B cell (primary cell): ENCODE data around the gene CACNA2D1. TPM values are rescaled to one million over a fixed set of nuclear protein-coding genes. Genes with fewer than 3 reads are reported as not detected.

ENCODE experiments used
- ATAC-seq: fragments of 200-7000 bp; cut with Tn5 transposase; one replicate; pipeline ENCODE4 v1.10.0; 2021; ENCODE audit warnings: low read depth, mild to moderate bottlenecking, moderate number of reproducible peaks, moderate library complexity
- CTCF ChIA-PET: fragments of 350-600 bp; sonication (Branson Sonifier 250); formaldehyde crosslinking; loops from one replicate; lab custom pipeline; 2021; ENCODE audit warnings: antibody characterized with exemption, inconsistent platforms; lab: Charles Lee
- POLR2A ChIA-PET: fragments of 350-600 bp; sonication (Branson Sonifier 250); formaldehyde crosslinking; loops from one replicate; lab custom pipeline; 2021; ENCODE audit warnings: antibody characterized with exemption; lab: Charles Lee
- DNase-seq: peaks from one replicate; pipeline ENCODE4 v3.0.0; 2013
- H2AFZ ChIP-seq: 2 replicates; pipeline ENCODE4 v1.6.1; 2012; ENCODE audit warnings: mild to moderate bottlenecking, low read depth, low read length; ENCODE audit not compliant: insufficient read depth, poor library complexity, severe bottlenecking
- H3K27ac ChIP-seq, 2 donors: 1 replicate in 1 of 2; 2 replicates in 1 of 2; pipeline ENCODE4 v1.5.1; 2012 to 2013; ENCODE audit warnings: low read length in 2 of 2, mild to moderate bottlenecking in 2 of 2, moderate library complexity in 1 of 2
- H3K27me3 ChIP-seq, 4 experiments: fragments of 200-600 bp in 1 of 4; sonication (generic) in 1 of 4; replicated peaks in 1 of 4; 1 replicate in 2 of 4; 2 replicates in 2 of 4; pipeline versions ENCODE4 v1.6.1 to v1.7.0; 2013 to 2016; ENCODE audit warnings: low read length in 3 of 4, mild to moderate bottlenecking in 2 of 4, mixed read lengths in 1 of 4, moderate library complexity in 1 of 4; ENCODE audit not compliant: insufficient read depth in 4 of 4, control insufficient read depth in 3 of 4; ENCODE audit errors: control extremely low read depth in 1 of 4
- H3K36me3 ChIP-seq, 2 experiments: replicated peaks in 1 of 2; 1 replicate in 1 of 2; 2 replicates in 1 of 2; pipeline versions ENCODE4 v1.6.1 to v1.7.1; 2013; ENCODE audit warnings: low read length in 1 of 2; ENCODE audit not compliant: insufficient read depth in 2 of 2, control insufficient read depth in 1 of 2; ENCODE audit errors: control extremely low read depth in 1 of 2, extremely low read depth in 1 of 2
- H3K4me1 ChIP-seq, 2 donors: fragments of 200-600 bp in 1 of 2; sonication (generic) in 1 of 2; 1 replicate in 1 of 2; 2 replicates in 1 of 2; pipeline versions ENCODE4 v1.5.1 to v1.6.1; 2013 to 2017; ENCODE audit warnings: low read length in 2 of 2; ENCODE audit not compliant: control insufficient read depth in 2 of 2, insufficient read depth in 2 of 2
- H3K4me2 ChIP-seq: replicated peaks from 2 replicates; pipeline ENCODE3; 2012; ENCODE audit warnings: mild to moderate bottlenecking, low read depth, low read length; ENCODE audit not compliant: poor library complexity, severe bottlenecking
- H3K4me3 ChIP-seq, 5 experiments: fragments of 200-600 bp in 1 of 5; sonication (generic) in 1 of 5; 1 replicate in 3 of 5; 2 replicates in 2 of 5; pipeline versions ENCODE4 v1.5.1 to v1.7.0; 2011 to 2016; ENCODE audit warnings: low read length in 4 of 5, mild to moderate bottlenecking in 4 of 5, low read depth in 2 of 5, control low read depth in 1 of 5, moderate library complexity in 1 of 5; ENCODE audit not compliant: insufficient read depth in 1 of 5; ENCODE audit errors: control extremely low read depth in 1 of 5, extremely low read depth in 1 of 5
- H3K79me2 ChIP-seq: fragments of 200-600 bp; sonication (generic); one replicate; pipeline ENCODE4 v1.6.0; 2016; ENCODE audit warnings: low read length; ENCODE audit not compliant: control insufficient read depth, insufficient read depth
- H3K9ac ChIP-seq: fragments of 200-600 bp; sonication (generic); 2 replicates; pipeline ENCODE4 v1.6.1; 2017; ENCODE audit warnings: mild to moderate bottlenecking, low read length, moderate library complexity
- H3K9me3 ChIP-seq, 3 donors: one replicate each; pipeline versions ENCODE4 v1.6.1 to v1.7.1; 2013; ENCODE audit warnings: low read length in 2 of 3; ENCODE audit not compliant: control insufficient read depth in 2 of 3, insufficient read depth in 1 of 3; ENCODE audit errors: control extremely low read depth in 1 of 3
- H4K20me1 ChIP-seq: 2 replicates; pipeline ENCODE4 v1.6.0; 2012; ENCODE audit warnings: mild to moderate bottlenecking, low read length; ENCODE audit not compliant: insufficient read depth, control insufficient read depth, poor library complexity, severe bottlenecking
- H3K27ac Mint-ChIP-seq: one replicate; pipeline ENCODE4 v1.8.0; 2021; ENCODE audit warnings: mixed read lengths
- H3K27me3 Mint-ChIP-seq: one replicate; pipeline ENCODE4 v1.8.0; 2021; ENCODE audit warnings: mixed read lengths
- H3K4me1 Mint-ChIP-seq: one replicate; pipeline ENCODE4 v1.8.0; 2021; ENCODE audit warnings: mixed read lengths
- H3K4me3 Mint-ChIP-seq: one replicate; pipeline ENCODE4 v1.8.0; 2021; ENCODE audit warnings: mixed read lengths
- H3K9me3 Mint-ChIP-seq: one replicate; pipeline ENCODE4 v1.8.0; 2022; ENCODE audit warnings: mixed read lengths; ENCODE audit not compliant: insufficient read depth
- CTCF ChIP-seq: fragments of 200-600 bp; IDR thresholded peaks from one replicate; pipeline ENCODE4 v1.8.0; 2022; ENCODE audit warnings: antibody characterized with exemption, mild to moderate bottlenecking
- EZH2 ChIP-seq: IDR thresholded peaks from 2 replicates; pipeline ENCODE4 v1.6.1; 2012; ENCODE audit warnings: borderline replicate concordance, low read depth, mild to moderate bottlenecking, moderate library complexity, low read length; ENCODE audit not compliant: insufficient read depth, poor library complexity, severe bottlenecking
- WGBS: methylation state at CpG from one replicate; pipeline ENCODE4 v1.1.5; 2013; ENCODE audit warnings: missing lambda C conversion rate; ENCODE audit not compliant: insufficient coverage; 5-methylcytosine and 5-hydroxymethylcytosine counted together
- intact Hi-C: fragments of 100-400 bp; cut with micrococcal nuclease; formaldehyde crosslinking; loops from one replicate; pipeline ENCODE4 v1.10.0; 2022
- polyA plus RNA-seq: library from polyadenylated mRNA; depleted of rRNA; stranded (reverse); fragments of >200 nt; gene quantifications from 2 replicates; pipeline ENCODE4 v1.2.3, GENCODE V29; 2012
- total RNA-seq, 2 donors: library from RNA; stranded (reverse); fragments of 120-200 nt in 1 of 2; gene quantifications; 1 replicate in 1 of 2; 2 replicates in 1 of 2; pipeline versions ENCODE4 v1.2.3 to v1.2.4, GENCODE V29; 2013 to 2022

CACNA2D1 gene
- total and polyA plus RNA-seq, 2 donors (not counting 1 experiment from before 2014, with no cell fraction given), result not detected

- ChIA-PET CTCF (no interaction called here), POLR2A (no interaction called here)
- TF ChIP-seq CTCF (no peak), EZH2 (no peak)
- Histone ChIP-seq H3K4me1 (no peaks in the 10 kb centered on the region), H3K79me2 (no peaks in the 10 kb centered on the region), H3K9ac (no peak overlapping the region), H3K27ac (no peak overlapping the region), H3K27me3 (no peaks in the 10 kb centered on the region), H3K4me2 (no peak overlapping the region), H2AFZ (no peak overlapping the region), H3K9me3 (peaks cover 0 to 2% (median 0%) of the 10 kb centered on the region in 3 donors), H3K36me3 (no peaks in the 10 kb centered on the region), H4K20me1 (no peaks in the 10 kb centered on the region), H3K4me3 (no peak overlapping the region)
- no peak overlapping the region for H3K4me3 Mint-ChIP-seq
- H3K27me3 Mint-ChIP-seq, result no peaks in the 10 kb centered on the region
- DNase-seq (no peak), ATAC-seq (no peak)
- intact Hi-C loops, result no loop called here
- H3K4me1 Mint-ChIP-seq, result no peaks in the 10 kb centered on the region
- peaks cover 2% of the 10 kb centered on the region for H3K9me3 Mint-ChIP-seq
- H3K27ac Mint-ChIP-seq, result no peak overlapping the region
- WGBS, result 100% methylated on average over 2 of the region's 2 CpGs
Observed at GRCh38 chr7:82325416-82325815, 118.2 kb downstream of the CACNA2D1 start.

GRCh38 chr7:82323806-82324205, 119.8 kb downstream of the CACNA2D1 start:
- POLR2A ChIA-PET, result no interaction called here
- Histone ChIP-seq H3K4me2 (no peak overlapping the region), H3K27ac (no peak overlapping the region), H3K9me3 (peaks cover 0 to 2% (median 2%) of the 10 kb centered on the region in 3 donors), H3K4me1 (no peaks in the 10 kb centered on the region), H2AFZ (no peak overlapping the region), H3K27me3 (no peaks in the 10 kb centered on the region), H3K79me2 (no peaks in the 10 kb centered on the region), H3K9ac (no peak overlapping the region), H3K36me3 (no peaks in the 10 kb centered on the region), H4K20me1 (no peaks in the 10 kb centered on the region), H3K4me3 (no peak overlapping the region)
- H3K4me3 Mint-ChIP-seq, result no peak overlapping the region
- no peak overlapping the region for H3K27ac Mint-ChIP-seq
- H3K4me1 Mint-ChIP-seq, result no peaks in the 10 kb centered on the region
- WGBS, result 92% methylated on average over 2 of the region's 4 CpGs
- H3K27me3 Mint-ChIP-seq, result no peaks in the 10 kb centered on the region
- peaks cover 2% of the 10 kb centered on the region for H3K9me3 Mint-ChIP-seq
- CTCF ChIA-PET, result no interaction called here
- ATAC-seq (no peak), DNase-seq (no peak)
- no peak for TF ChIP-seq EZH2
- no peak for TF ChIP-seq CTCF
- intact Hi-C loops, result no loop called here
